B cell (primary cell): ENCODE results near the gene SETD1A. TPM values are rescaled to one million over a fixed set of nuclear protein-coding genes. Genes with fewer than 3 reads are reported as not detected.

Experiments used
- ATAC-seq: fragments of 200-7000 bp; cut with Tn5 transposase; one replicate; pipeline ENCODE4 v1.10.0; 2021; ENCODE audit warnings: low read depth, mild to moderate bottlenecking, moderate number of reproducible peaks, moderate library complexity
- CTCF ChIA-PET: fragments of 350-600 bp; sonication (Branson Sonifier 250); formaldehyde crosslinking; loops from one replicate; lab custom pipeline; 2021; ENCODE audit warnings: antibody characterized with exemption, inconsistent platforms; lab: Charles Lee
- POLR2A ChIA-PET: fragments of 350-600 bp; sonication (Branson Sonifier 250); formaldehyde crosslinking; loops from one replicate; lab custom pipeline; 2021; ENCODE audit warnings: antibody characterized with exemption; lab: Charles Lee
- DNase-seq: peaks from one replicate; pipeline ENCODE4 v3.0.0; 2013
- H2AFZ ChIP-seq: 2 replicates; pipeline ENCODE4 v1.6.1; 2012; ENCODE audit warnings: mild to moderate bottlenecking, low read depth, low read length; ENCODE audit not compliant: insufficient read depth, poor library complexity, severe bottlenecking
- H3K27ac ChIP-seq, 2 donors: 1 replicate in 1 of 2; 2 replicates in 1 of 2; pipeline ENCODE4 v1.5.1; 2012 to 2013; ENCODE audit warnings: low read length in 2 of 2, mild to moderate bottlenecking in 2 of 2, moderate library complexity in 1 of 2
- H3K27me3 ChIP-seq, 4 experiments: fragments of 200-600 bp in 1 of 4; sonication (generic) in 1 of 4; replicated peaks in 1 of 4; 1 replicate in 2 of 4; 2 replicates in 2 of 4; pipeline versions ENCODE4 v1.6.1 to v1.7.0; 2013 to 2016; ENCODE audit warnings: low read length in 3 of 4, mild to moderate bottlenecking in 2 of 4, mixed read lengths in 1 of 4, moderate library complexity in 1 of 4; ENCODE audit not compliant: insufficient read depth in 4 of 4, control insufficient read depth in 3 of 4; ENCODE audit errors: control extremely low read depth in 1 of 4
- H3K36me3 ChIP-seq, 2 experiments: replicated peaks in 1 of 2; 1 replicate in 1 of 2; 2 replicates in 1 of 2; pipeline versions ENCODE4 v1.6.1 to v1.7.1; 2013; ENCODE audit warnings: low read length in 1 of 2; ENCODE audit not compliant: insufficient read depth in 2 of 2, control insufficient read depth in 1 of 2; ENCODE audit errors: control extremely low read depth in 1 of 2, extremely low read depth in 1 of 2
- H3K4me1 ChIP-seq, 2 donors: fragments of 200-600 bp in 1 of 2; sonication (generic) in 1 of 2; 1 replicate in 1 of 2; 2 replicates in 1 of 2; pipeline versions ENCODE4 v1.5.1 to v1.6.1; 2013 to 2017; ENCODE audit warnings: low read length in 2 of 2; ENCODE audit not compliant: control insufficient read depth in 2 of 2, insufficient read depth in 2 of 2
- H3K4me2 ChIP-seq: replicated peaks from 2 replicates; pipeline ENCODE3; 2012; ENCODE audit warnings: mild to moderate bottlenecking, low read depth, low read length; ENCODE audit not compliant: poor library complexity, severe bottlenecking
- H3K4me3 ChIP-seq, 5 experiments: fragments of 200-600 bp in 1 of 5; sonication (generic) in 1 of 5; 1 replicate in 3 of 5; 2 replicates in 2 of 5; pipeline versions ENCODE4 v1.5.1 to v1.7.0; 2011 to 2016; ENCODE audit warnings: low read length in 4 of 5, mild to moderate bottlenecking in 4 of 5, low read depth in 2 of 5, control low read depth in 1 of 5, moderate library complexity in 1 of 5; ENCODE audit not compliant: insufficient read depth in 1 of 5; ENCODE audit errors: control extremely low read depth in 1 of 5, extremely low read depth in 1 of 5
- H3K79me2 ChIP-seq: fragments of 200-600 bp; sonication (generic); one replicate; pipeline ENCODE4 v1.6.0; 2016; ENCODE audit warnings: low read length; ENCODE audit not compliant: control insufficient read depth, insufficient read depth
- H3K9ac ChIP-seq: fragments of 200-600 bp; sonication (generic); 2 replicates; pipeline ENCODE4 v1.6.1; 2017; ENCODE audit warnings: mild to moderate bottlenecking, low read length, moderate library complexity
- H3K9me3 ChIP-seq, 3 donors: one replicate each; pipeline versions ENCODE4 v1.6.1 to v1.7.1; 2013; ENCODE audit warnings: low read length in 2 of 3; ENCODE audit not compliant: control insufficient read depth in 2 of 3, insufficient read depth in 1 of 3; ENCODE audit errors: control extremely low read depth in 1 of 3
- H4K20me1 ChIP-seq: 2 replicates; pipeline ENCODE4 v1.6.0; 2012; ENCODE audit warnings: mild to moderate bottlenecking, low read length; ENCODE audit not compliant: insufficient read depth, control insufficient read depth, poor library complexity, severe bottlenecking
- H3K27ac Mint-ChIP-seq: one replicate; pipeline ENCODE4 v1.8.0; 2021; ENCODE audit warnings: mixed read lengths
- H3K27me3 Mint-ChIP-seq: one replicate; pipeline ENCODE4 v1.8.0; 2021; ENCODE audit warnings: mixed read lengths
- H3K4me1 Mint-ChIP-seq: one replicate; pipeline ENCODE4 v1.8.0; 2021; ENCODE audit warnings: mixed read lengths
- H3K4me3 Mint-ChIP-seq: one replicate; pipeline ENCODE4 v1.8.0; 2021; ENCODE audit warnings: mixed read lengths
- H3K9me3 Mint-ChIP-seq: one replicate; pipeline ENCODE4 v1.8.0; 2022; ENCODE audit warnings: mixed read lengths; ENCODE audit not compliant: insufficient read depth
- CTCF ChIP-seq: fragments of 200-600 bp; IDR thresholded peaks from one replicate; pipeline ENCODE4 v1.8.0; 2022; ENCODE audit warnings: antibody characterized with exemption, mild to moderate bottlenecking
- EZH2 ChIP-seq: IDR thresholded peaks from 2 replicates; pipeline ENCODE4 v1.6.1; 2012; ENCODE audit warnings: borderline replicate concordance, low read depth, mild to moderate bottlenecking, moderate library complexity, low read length; ENCODE audit not compliant: insufficient read depth, poor library complexity, severe bottlenecking
- WGBS: methylation state at CpG from one replicate; pipeline ENCODE4 v1.1.5; 2013; ENCODE audit warnings: missing lambda C conversion rate; ENCODE audit not compliant: insufficient coverage; 5-methylcytosine and 5-hydroxymethylcytosine counted together
- intact Hi-C: fragments of 100-400 bp; cut with micrococcal nuclease; formaldehyde crosslinking; loops from one replicate; pipeline ENCODE4 v1.10.0; 2022
- polyA plus RNA-seq: library from polyadenylated mRNA; depleted of rRNA; stranded (reverse); fragments of >200 nt; gene quantifications from 2 replicates; pipeline ENCODE4 v1.2.3, GENCODE V29; 2012
- total RNA-seq, 2 donors: library from RNA; stranded (reverse); fragments of 120-200 nt in 1 of 2; gene quantifications; 1 replicate in 1 of 2; 2 replicates in 1 of 2; pipeline versions ENCODE4 v1.2.3 to v1.2.4, GENCODE V29; 2013 to 2022

The SETD1A gene
- total and polyA plus RNA-seq, 2 donors (not counting 1 experiment from before 2014, with no cell fraction given): 11.5 to 39.5 TPM

DNA sequence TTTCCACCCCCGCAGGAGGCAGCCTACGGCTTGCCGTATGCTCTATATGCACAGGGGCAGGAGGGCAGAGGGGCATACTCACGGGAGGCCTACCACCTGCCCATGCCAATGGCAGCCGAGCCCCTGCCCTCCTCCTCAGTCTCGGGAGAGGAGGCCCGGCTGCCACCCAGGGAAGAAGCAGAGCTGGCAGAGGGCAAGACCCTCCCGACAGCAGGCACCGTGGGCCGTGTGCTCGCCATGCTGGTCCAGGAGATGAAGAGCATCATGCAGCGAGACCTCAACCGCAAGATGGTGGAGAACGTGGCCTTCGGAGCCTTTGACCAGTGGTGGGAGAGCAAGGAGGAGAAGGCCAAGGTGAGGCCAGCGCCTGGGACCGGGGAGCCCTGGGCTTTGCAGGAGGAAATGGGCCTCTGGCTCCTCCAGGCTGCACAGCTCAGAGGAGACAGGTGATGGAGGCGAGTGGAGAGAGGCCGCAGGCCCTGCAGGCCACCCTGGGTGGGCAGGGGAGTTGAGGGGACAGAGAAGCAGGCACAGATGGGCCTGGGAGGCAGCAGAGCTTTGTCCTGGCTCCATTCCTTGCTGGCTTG, 8.6 kb downstream of the SETD1A start:
- Mint-ChIP-seq H3K27me3 (no peaks in the 10 kb centered on the region), H3K4me1 (peaks cover 1% of the 10 kb centered on the region), H3K9me3 (no peaks in the 10 kb centered on the region), H3K27ac (no peak overlapping the region), H3K4me3 (no peak overlapping the region)
- POLR2A ChIA-PET: interaction anchor here (0.7 kb wide), 1 partner anchor 220 kb away, joined by 8 read pairs; no protein-coding TSS in a partner anchor
- DNase-seq: no peak
- no peaks in the 10 kb centered on the region for H3K4me1 ChIP-seq
- 99% methylated on average over 19 of the region's 19 CpGs for WGBS
- no peak overlapping the region for H3K4me2 ChIP-seq
- CTCF ChIA-PET: no interaction called here
- H2AFZ ChIP-seq: no peak overlapping the region
- peaks cover 18% of the 10 kb centered on the region for H4K20me1 ChIP-seq
- H3K9me3 ChIP-seq: no peaks in the 10 kb centered on the region
- no peak for ATAC-seq
- H3K9ac ChIP-seq: no peak overlapping the region
- no peaks in the 10 kb centered on the region for H3K27me3 ChIP-seq
- no peak overlapping the region for H3K27ac ChIP-seq
- intact Hi-C loops: no loop called here
- H3K4me3 ChIP-seq: no peak overlapping the region
- H3K79me2 ChIP-seq: peaks cover 41% of the 10 kb centered on the region
- peaks cover 7 to 76% of the 10 kb centered on the region in 2 experiments for H3K36me3 ChIP-seq
- TF ChIP-seq EZH2 (no peak), CTCF (no peak)

DNA sequence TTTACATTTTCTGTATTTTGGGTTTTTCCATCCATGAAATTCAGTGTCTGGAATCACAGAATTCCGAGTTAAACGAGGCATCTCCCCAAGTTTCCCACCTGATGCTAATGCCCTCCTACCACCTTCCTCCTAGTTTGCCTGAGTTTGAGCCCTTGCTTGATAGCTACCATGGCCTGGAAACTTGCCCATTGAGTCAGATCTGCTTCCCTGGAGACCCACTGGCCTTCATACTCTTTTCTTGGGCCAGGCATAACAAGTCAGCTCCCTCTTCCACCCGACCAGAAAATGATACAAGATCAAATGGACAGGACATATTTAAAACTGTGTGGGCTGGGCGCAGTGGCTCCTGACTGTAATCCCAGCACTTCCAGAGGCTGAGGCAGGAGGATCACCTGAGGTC, 10.2 kb downstream of the SETD1A start:
- DNase-seq: no peak
- Histone ChIP-seq H3K36me3 (peaks cover 3 to 77% of the 10 kb centered on the region in 2 experiments), H3K27ac (no peak overlapping the region), H3K9ac (no peak overlapping the region), H2AFZ (no peak overlapping the region), H3K4me3 (no peak overlapping the region), H3K9me3 (no peaks in the 10 kb centered on the region), H3K4me1 (no peaks in the 10 kb centered on the region), H4K20me1 (peaks cover 18% of the 10 kb centered on the region), H3K4me2 (no peak overlapping the region), H3K79me2 (peaks cover 35% of the 10 kb centered on the region), H3K27me3 (no peaks in the 10 kb centered on the region)
- CTCF ChIA-PET: interaction anchor here (0.5 to 1.8 kb wide), 3 partner anchors 17 to 353 kb away, joined by 3 to 4 read pairs (median 4); partner anchors contain the start of gene HSD3B7
- Mint-ChIP-seq H3K4me1 (peaks cover 1% of the 10 kb centered on the region), H3K4me3 (no peak overlapping the region), H3K9me3 (no peaks in the 10 kb centered on the region), H3K27me3 (no peaks in the 10 kb centered on the region), H3K27ac (no peak overlapping the region)
- POLR2A ChIA-PET: no interaction called here
- 96% methylated on average over 4 of the region's 4 CpGs for WGBS
- ATAC-seq: no peak
- intact Hi-C loops: no loop called here
- no peak for TF ChIP-seq EZH2
- TF ChIP-seq CTCF: no peak
